Measurements from ENCODE around the gene HUNK. TPM values are rescaled to one million over a fixed set of nuclear protein-coding genes. Genes with fewer than 3 reads are reported as not detected.

Gene HUNK
- total RNA-seq, 1 donor from 2014 or later: 0.77 TPM

GRCh38 chr21:31973402-31973944 lies 100.7 kb downstream of the HUNK start:
- Histone ChIP-seq H3K9ac (ENCODE audit: low read length) (no peak overlapping the region), H3K4me2 (ENCODE audit: low read length) (no peak overlapping the region), H3K27me3 (ENCODE audit: insufficient read depth, low read length) (no peaks in the 10 kb centered on the region), H3K4me1 (ENCODE audit: insufficient read depth, low read length) (no peaks in the 10 kb centered on the region), H3K36me3 (ENCODE audit: insufficient read depth, low read length) (no peaks in the 10 kb centered on the region), H3K79me2 (ENCODE audit: insufficient read depth, low read length) (no peaks in the 10 kb centered on the region), H3K9me3 (ENCODE audit: insufficient read depth, low read depth, low read length) (no peaks in the 10 kb centered on the region), H4K20me1 (ENCODE audit: insufficient read depth, low read length) (no peaks in the 10 kb centered on the region), H2AFZ (ENCODE audit: low read depth, low read length) (no peak overlapping the region), H3K4me3 (ENCODE audit: insufficient read depth, low read depth, low read length) (no peak overlapping the region), H3K27ac (ENCODE audit: low read depth, low read length) (no peak overlapping the region)
- FAIRE-seq: no peak
- no peak for TF ChIP-seq EZH2 (IDR thresholded peaks at IDR 0.05; ENCODE audit: insufficient read depth, low read length)
- TF ChIP-seq, protein P1, sequence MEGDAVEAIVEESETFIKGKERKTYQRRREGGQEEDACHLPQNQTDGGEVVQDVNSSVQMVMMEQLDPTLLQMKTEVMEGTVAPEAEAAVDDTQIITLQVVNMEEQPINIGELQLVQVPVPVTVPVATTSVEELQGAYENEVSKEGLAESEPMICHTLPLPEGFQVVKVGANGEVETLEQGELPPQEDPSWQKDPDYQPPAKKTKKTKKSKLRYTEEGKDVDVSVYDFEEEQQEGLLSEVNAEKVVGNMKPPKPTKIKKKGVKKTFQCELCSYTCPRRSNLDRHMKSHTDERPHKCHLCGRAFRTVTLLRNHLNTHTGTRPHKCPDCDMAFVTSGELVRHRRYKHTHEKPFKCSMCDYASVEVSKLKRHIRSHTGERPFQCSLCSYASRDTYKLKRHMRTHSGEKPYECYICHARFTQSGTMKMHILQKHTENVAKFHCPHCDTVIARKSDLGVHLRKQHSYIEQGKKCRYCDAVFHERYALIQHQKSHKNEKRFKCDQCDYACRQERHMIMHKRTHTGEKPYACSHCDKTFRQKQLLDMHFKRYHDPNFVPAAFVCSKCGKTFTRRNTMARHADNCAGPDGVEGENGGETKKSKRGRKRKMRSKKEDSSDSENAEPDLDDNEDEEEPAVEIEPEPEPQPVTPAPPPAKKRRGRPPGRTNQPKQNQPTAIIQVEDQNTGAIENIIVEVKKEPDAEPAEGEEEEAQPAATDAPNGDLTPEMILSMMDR (IDR thresholded peaks at IDR 0.05; ENCODE audit: insufficient read depth, low read depth, low read length): no peak
- Mint-ChIP-seq H3K4me3 (ENCODE audit: unreplicated experiment) (no peak overlapping the region), H3K9me3 (ENCODE audit: unreplicated experiment) (no peaks in the 10 kb centered on the region), H3K27ac (ENCODE audit: unreplicated experiment) (no peak overlapping the region), H3K36me3 (ENCODE audit: low read depth, unreplicated experiment) (no peaks in the 10 kb centered on the region), H3K4me1 (ENCODE audit: low read depth, unreplicated experiment) (no peaks in the 10 kb centered on the region), H3K27me3 (ENCODE audit: low read depth, unreplicated experiment) (no peaks in the 10 kb centered on the region)
- no peak for DNase-seq (ENCODE audit: low read depth)

DNA sequence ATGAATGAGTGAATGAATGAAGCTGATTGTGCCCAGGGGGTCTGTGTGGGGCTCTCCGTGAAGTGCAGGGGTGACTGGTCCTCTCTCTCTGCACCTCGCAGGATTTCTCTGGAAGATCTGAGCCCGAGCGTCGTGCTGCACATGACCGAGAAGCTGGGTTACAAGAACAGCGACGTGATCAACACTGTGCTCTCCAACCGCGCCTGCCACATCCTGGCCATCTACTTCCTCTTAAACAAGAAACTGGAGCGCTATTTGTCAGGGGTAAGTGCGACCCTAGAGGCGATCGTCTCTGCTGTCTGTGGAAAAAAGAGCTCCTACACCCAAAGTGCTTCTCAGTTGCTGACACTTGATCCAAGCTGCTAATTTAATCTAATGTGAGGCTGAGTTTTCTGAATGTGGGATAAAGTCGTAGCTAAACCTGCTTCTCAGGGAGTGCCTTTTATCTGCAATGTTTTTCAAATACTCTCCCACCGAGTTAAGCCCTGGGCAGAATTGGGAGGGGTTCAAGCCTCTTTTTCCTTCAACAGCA lies 101.7 kb downstream of the HUNK start:
- no peaks in the 10 kb centered on the region for H3K27me3 ChIP-seq (ENCODE audit: insufficient read depth, low read length)
- H3K4me3 ChIP-seq (ENCODE audit: insufficient read depth, low read depth, low read length): no peak overlapping the region
- H3K9ac ChIP-seq (ENCODE audit: low read length): no peak overlapping the region
- no peaks in the 10 kb centered on the region for H3K36me3 ChIP-seq (ENCODE audit: insufficient read depth, low read length)
- no peaks in the 10 kb centered on the region for H3K27me3 Mint-ChIP-seq (ENCODE audit: low read depth, unreplicated experiment)
- H3K4me1 ChIP-seq (ENCODE audit: insufficient read depth, low read length): no peaks in the 10 kb centered on the region
- H3K9me3 Mint-ChIP-seq (ENCODE audit: unreplicated experiment): no peaks in the 10 kb centered on the region
- no peak overlapping the region for H3K27ac Mint-ChIP-seq (ENCODE audit: unreplicated experiment)
- no peak overlapping the region for H3K27ac ChIP-seq (ENCODE audit: low read depth, low read length)
- H3K4me1 Mint-ChIP-seq (ENCODE audit: low read depth, unreplicated experiment): no peaks in the 10 kb centered on the region
- H2AFZ ChIP-seq (ENCODE audit: low read depth, low read length): no peak overlapping the region
- H3K9me3 ChIP-seq (ENCODE audit: insufficient read depth, low read depth, low read length): no peaks in the 10 kb centered on the region
- no peak overlapping the region for H3K4me2 ChIP-seq (ENCODE audit: low read length)
- H3K79me2 ChIP-seq (ENCODE audit: insufficient read depth, low read length): no peaks in the 10 kb centered on the region
- TF ChIP-seq, protein P1 (IDR thresholded peaks at IDR 0.05; ENCODE audit: insufficient read depth, low read depth, low read length): no peak
- TF ChIP-seq EZH2 (IDR thresholded peaks at IDR 0.05; ENCODE audit: insufficient read depth, low read length): no peak
- no peaks in the 10 kb centered on the region for H3K36me3 Mint-ChIP-seq (ENCODE audit: low read depth, unreplicated experiment)
- H3K4me3 Mint-ChIP-seq (ENCODE audit: unreplicated experiment): no peak overlapping the region
- DNase-seq (ENCODE audit: low read depth) (no peak), FAIRE-seq (no peak)
- no peaks in the 10 kb centered on the region for H4K20me1 ChIP-seq (ENCODE audit: insufficient read depth, low read length)

GRCh38 chr21:31975491-31975890 lies 102.7 kb downstream of the HUNK start:
- no peaks in the 10 kb centered on the region for H3K79me2 ChIP-seq (ENCODE audit: insufficient read depth, low read length)
- no peak overlapping the region for H3K4me3 ChIP-seq (ENCODE audit: insufficient read depth, low read depth, low read length)
- H3K9me3 Mint-ChIP-seq (ENCODE audit: unreplicated experiment): no peaks in the 10 kb centered on the region
- DNase-seq (ENCODE audit: low read depth) (no peak), FAIRE-seq (no peak)
- H3K36me3 ChIP-seq (ENCODE audit: insufficient read depth, low read length): no peaks in the 10 kb centered on the region
- H3K27ac ChIP-seq (ENCODE audit: low read depth, low read length): no peak overlapping the region
- no peaks in the 10 kb centered on the region for H3K36me3 Mint-ChIP-seq (ENCODE audit: low read depth, unreplicated experiment)
- no peaks in the 10 kb centered on the region for H3K4me1 Mint-ChIP-seq (ENCODE audit: low read depth, unreplicated experiment)
- no peaks in the 10 kb centered on the region for H3K27me3 Mint-ChIP-seq (ENCODE audit: low read depth, unreplicated experiment)
- no peaks in the 10 kb centered on the region for H3K4me1 ChIP-seq (ENCODE audit: insufficient read depth, low read length)
- H3K9me3 ChIP-seq (ENCODE audit: insufficient read depth, low read depth, low read length): no peaks in the 10 kb centered on the region
- no peak overlapping the region for H3K9ac ChIP-seq (ENCODE audit: low read length)
- TF ChIP-seq, protein P1 (IDR thresholded peaks at IDR 0.05; ENCODE audit: insufficient read depth, low read depth, low read length): no peak
- no peak for TF ChIP-seq EZH2 (IDR thresholded peaks at IDR 0.05; ENCODE audit: insufficient read depth, low read length)
- H3K27me3 ChIP-seq (ENCODE audit: insufficient read depth, low read length): no peaks in the 10 kb centered on the region
- no peaks in the 10 kb centered on the region for H4K20me1 ChIP-seq (ENCODE audit: insufficient read depth, low read length)
- H3K4me3 Mint-ChIP-seq (ENCODE audit: unreplicated experiment): no peak overlapping the region
- H3K27ac Mint-ChIP-seq (ENCODE audit: unreplicated experiment): no peak overlapping the region
- H2AFZ ChIP-seq (ENCODE audit: low read depth, low read length): no peak overlapping the region
- no peak overlapping the region for H3K4me2 ChIP-seq (ENCODE audit: low read length)

Measured in astrocyte (in vitro differentiated cells and primary cell).